Psoas muscle (tissue), 8 donors: ENCODE measurements around the gene HEXIM2. TPM values are rescaled to one million over a fixed set of nuclear protein-coding genes. Genes with fewer than 3 reads are reported as not detected.

Experiments
- ATAC-seq, 4 donors: fragments of 200-7000 bp; cut with Tn5 transposase; one replicate each; pipeline ENCODE4 v1.9.1; 2020; ENCODE audit warnings: moderate library complexity in 3 of 4, mild to moderate bottlenecking in 2 of 4
- DNase-seq, 2 donors: peaks; one replicate each; pipeline ENCODE4 v3.0.0-alpha.2; 2020
- H3K27ac ChIP-seq: fragments of 200-600 bp; one replicate; pipeline ENCODE4 v1.8.0; 2022
- H3K27me3 ChIP-seq, 3 donors: fragments of 200-600 bp in 1 of 3; one replicate each; pipeline versions ENCODE4 v1.6.1 to v1.8.0; 2013 to 2022; ENCODE audit warnings: low read length in 2 of 3, mild to moderate bottlenecking in 2 of 3, moderate library complexity in 1 of 3; ENCODE audit not compliant: insufficient read depth in 3 of 3
- H3K36me3 ChIP-seq, 2 donors: fragments of 200-600 bp in 1 of 2; one replicate each; pipeline versions ENCODE4 v1.6.1 to v1.8.0; 2013 to 2022; ENCODE audit warnings: low read depth in 1 of 2, mild to moderate bottlenecking in 1 of 2, moderate library complexity in 1 of 2; ENCODE audit not compliant: insufficient read depth in 1 of 2
- H3K4me1 ChIP-seq: fragments of 200-600 bp; one replicate; pipeline ENCODE4 v1.8.0; 2022
- H3K4me3 ChIP-seq: fragments of 200-600 bp; one replicate; pipeline ENCODE4 v1.8.0; 2022; ENCODE audit warnings: mild to moderate bottlenecking
- H3K9me3 ChIP-seq: fragments of 200-600 bp; one replicate; pipeline ENCODE4 v1.8.0; 2022
- WGBS, 3 donors: extraction: QIAGEN DNeasy Blood & Tissue Kit; methylation state at CpG; one replicate each; pipeline versions ENCODE4 v1.1.6 to v1.1.7; 2013; 5-methylcytosine and 5-hydroxymethylcytosine counted together
- intact Hi-C, 2 donors: fragments of 100-400 bp; cut with DNase I; formaldehyde crosslinking; loops; one replicate each; pipeline versions ENCODE4 v1.11.0 to v1.14.2; 2022
- polyA plus RNA-seq, 3 donors: library from polyadenylated mRNA; stranded (reverse); fragments of 200-250 nt; gene quantifications; one replicate each; pipeline ENCODE4 v1.2.3, GENCODE V29; 2013
- total RNA-seq, 4 donors: library from RNA; stranded (reverse); fragmentation: NEBNext Ultra II Directional in 2 of 4; extraction: Animal tissue kit (Norgen Biotek cat#: 25700) in 2 of 4; gene quantifications; one replicate each; pipeline versions ENCODE4 v1.2.1 to v1.2.4, GENCODE V29; 2021 to 2023
- TF ChIP-seq, protein P1 (sequence below): fragments of 200-600 bp; IDR thresholded peaks from one replicate; pipeline ENCODE4 v1.8.0; 2022; ENCODE audit warnings: antibody characterized with exemption
- donor health status: healthy with polysubstance abuse.
- donor health status: DM: no; HTN: no; CAD: no; lungs with moderate emphysema.
- donor health status: Bipolar disorder and iron deficiency.
- donor health status: healthy.
- donor health status: DM: yes; HTN: yes; CAD: no.
- donor health status: DM: no; HTN: no; CAD: no.
- donor health status: DM: no; HTN: no; CAD: no.
- donor health status: DM: yes; HTN: yes; CAD: no.

The HEXIM2 gene
- total and polyA plus RNA-seq, 7 donors: 8.2 to 69.5 (median 45.7) TPM

DNA sequence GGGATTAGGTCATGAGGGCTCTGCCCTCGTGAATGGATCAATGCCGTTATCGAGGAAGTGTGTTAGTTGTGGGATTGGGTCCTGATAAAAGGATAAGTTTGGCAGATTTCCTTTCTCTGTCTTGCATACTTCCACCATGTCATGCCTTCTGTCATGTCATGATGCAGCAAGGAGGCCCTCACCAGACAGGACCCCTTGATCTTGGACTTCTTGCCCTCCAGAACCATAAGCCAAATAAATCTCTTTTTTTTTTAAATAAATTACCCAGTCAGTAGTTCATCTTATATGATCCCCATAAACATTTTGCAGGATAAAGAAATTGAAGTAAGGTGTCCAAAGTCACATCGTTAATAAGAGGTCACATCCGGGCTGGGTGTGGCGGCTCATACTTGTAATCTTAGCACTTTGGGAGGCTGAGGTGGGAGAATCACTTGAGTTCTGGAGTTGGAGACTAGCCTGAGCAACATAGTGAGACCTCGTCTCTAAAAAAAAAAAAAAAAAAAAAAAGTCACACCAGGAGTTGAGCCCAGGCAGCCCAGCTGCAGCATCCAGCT lies 25.2 kb downstream of the HEXIM2 start:
- no peaks in the 10 kb centered on the region for H3K36me3 ChIP-seq
- no peak overlapping the region for H3K4me3 ChIP-seq
- no peaks in the 10 kb centered on the region for H3K4me1 ChIP-seq
- H3K27me3 ChIP-seq: no peaks in the 10 kb centered on the region
- 71 to 77% (median 74%) methylated on average over 7 of the region's 7 CpGs for WGBS, 3 donors
- no peak for ATAC-seq
- no peaks in the 10 kb centered on the region for H3K9me3 ChIP-seq
- TF ChIP-seq, protein P1, sequence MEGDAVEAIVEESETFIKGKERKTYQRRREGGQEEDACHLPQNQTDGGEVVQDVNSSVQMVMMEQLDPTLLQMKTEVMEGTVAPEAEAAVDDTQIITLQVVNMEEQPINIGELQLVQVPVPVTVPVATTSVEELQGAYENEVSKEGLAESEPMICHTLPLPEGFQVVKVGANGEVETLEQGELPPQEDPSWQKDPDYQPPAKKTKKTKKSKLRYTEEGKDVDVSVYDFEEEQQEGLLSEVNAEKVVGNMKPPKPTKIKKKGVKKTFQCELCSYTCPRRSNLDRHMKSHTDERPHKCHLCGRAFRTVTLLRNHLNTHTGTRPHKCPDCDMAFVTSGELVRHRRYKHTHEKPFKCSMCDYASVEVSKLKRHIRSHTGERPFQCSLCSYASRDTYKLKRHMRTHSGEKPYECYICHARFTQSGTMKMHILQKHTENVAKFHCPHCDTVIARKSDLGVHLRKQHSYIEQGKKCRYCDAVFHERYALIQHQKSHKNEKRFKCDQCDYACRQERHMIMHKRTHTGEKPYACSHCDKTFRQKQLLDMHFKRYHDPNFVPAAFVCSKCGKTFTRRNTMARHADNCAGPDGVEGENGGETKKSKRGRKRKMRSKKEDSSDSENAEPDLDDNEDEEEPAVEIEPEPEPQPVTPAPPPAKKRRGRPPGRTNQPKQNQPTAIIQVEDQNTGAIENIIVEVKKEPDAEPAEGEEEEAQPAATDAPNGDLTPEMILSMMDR: no peak
- intact Hi-C loops: no loop called here
- H3K27ac ChIP-seq: no peak overlapping the region
- DNase-seq: peak in 1 of 2 donors; percentile 11

DNA sequence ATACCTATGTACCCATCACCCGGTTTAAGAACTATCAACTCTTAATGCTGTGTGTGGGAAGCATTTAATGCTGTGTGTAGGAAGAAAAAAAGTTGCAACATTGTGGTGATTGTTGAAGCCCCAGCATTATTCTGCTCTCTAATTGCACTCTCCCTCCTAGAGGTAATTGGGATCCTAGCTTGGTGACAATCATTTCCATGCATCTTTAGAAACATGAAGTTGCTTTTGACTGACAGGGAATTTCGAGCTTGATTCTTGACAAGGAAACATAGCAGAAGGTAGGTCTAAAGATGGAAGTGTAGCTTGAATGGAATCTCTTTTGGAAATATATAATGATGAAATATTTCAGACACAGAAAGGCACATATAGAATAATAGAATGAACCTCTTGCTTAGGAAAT lies 27.3 kb downstream of the HEXIM2 start:
- 83 to 84% (median 84%) methylated on average over 2 of the region's 2 CpGs for WGBS, 3 donors

DNA sequence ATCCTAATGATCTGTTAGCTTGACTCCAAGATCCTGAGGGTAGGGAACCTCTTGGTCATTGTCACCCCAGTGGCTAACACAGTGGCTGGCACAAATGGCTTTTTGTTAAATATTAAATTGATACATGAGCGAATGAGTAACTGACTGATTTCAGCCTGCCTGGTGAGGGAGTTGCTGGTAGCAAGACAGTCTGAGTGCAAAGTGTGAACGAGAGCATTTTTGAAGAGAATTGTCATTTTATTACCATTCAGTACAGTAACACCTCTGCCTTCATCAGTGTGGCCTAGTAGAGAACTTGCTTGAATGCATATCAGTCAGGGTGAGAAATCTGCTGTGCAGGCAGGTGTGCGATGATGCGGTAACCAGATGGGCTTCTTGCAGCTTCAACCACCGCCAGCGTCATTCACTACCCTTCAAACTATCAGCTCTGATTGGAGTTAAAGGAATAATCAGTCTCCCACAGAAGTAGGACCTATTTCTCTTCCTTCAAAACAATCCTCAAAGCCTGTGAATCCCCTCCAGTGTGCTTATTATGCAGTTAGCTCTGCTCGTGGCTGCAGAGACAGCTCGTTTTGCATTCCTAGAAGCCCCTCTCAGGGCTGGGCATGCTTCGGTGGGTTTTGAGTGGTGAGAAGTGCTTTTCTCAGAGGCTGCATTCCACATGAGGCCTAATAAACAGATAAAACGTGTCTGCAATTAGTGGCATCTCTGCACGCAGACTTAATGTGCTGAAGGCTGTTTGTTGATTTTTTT lies 29.0 kb downstream of the HEXIM2 start:
- ATAC-seq (no peak), DNase-seq (no peak)
- no peak overlapping the region for H3K27ac ChIP-seq
- H3K4me1 ChIP-seq: no peaks in the 10 kb centered on the region
- WGBS, 3 donors: 73 to 77% (median 76%) methylated on average over 11 of the region's 11 CpGs
- intact Hi-C loops: loop anchor here (2.0 to 10.0 kb wide), 3 partner anchors 18 to 276 kb away; partner anchors contain the start of gene GFAP (in 1 of the 2)
- no peaks in the 10 kb centered on the region for H3K9me3 ChIP-seq
- H3K4me3 ChIP-seq: no peak overlapping the region
- no peaks in the 10 kb centered on the region for H3K27me3 ChIP-seq
- no peaks in the 10 kb centered on the region for H3K36me3 ChIP-seq
- TF ChIP-seq, protein P1: no peak

More for the DNA sequence above, 27.3 kb downstream of the HEXIM2 start:
- Histone ChIP-seq H3K4me3 (no peak overlapping the region), H3K9me3 (no peaks in the 10 kb centered on the region), H3K27ac (no peak overlapping the region), H3K36me3 (no peaks in the 10 kb centered on the region), H3K27me3 (no peaks in the 10 kb centered on the region), H3K4me1 (no peaks in the 10 kb centered on the region)
- no peak for ATAC-seq
- no peak for DNase-seq
- TF ChIP-seq, protein P1: no peak
- intact Hi-C loops: no loop called here

DNA sequence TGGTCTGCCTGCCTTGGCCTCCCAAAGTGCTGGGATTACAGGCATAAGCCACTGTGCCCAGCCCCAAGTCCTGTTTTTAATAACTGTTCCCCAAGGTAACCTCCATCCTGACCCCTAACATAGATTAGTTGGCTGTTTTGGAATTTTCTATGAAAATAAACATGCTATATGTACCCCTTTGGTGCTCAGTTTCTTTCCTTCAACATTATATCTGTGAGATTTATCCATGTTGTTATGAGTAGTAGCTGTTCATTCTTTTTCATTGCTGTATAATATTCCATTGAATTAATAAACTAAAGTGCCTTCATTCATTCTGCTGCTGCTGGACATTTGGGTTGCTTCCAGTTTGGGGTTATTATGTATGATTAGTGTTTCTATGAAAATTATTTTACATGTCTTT lies 33.7 kb downstream of the HEXIM2 start:
- intact Hi-C loops: loop anchor here (5.0 to 10.0 kb wide), 3 partner anchors 43 to 281 kb away; partner anchors contain the start of gene GFAP (in 1 of the 2)
- no peak overlapping the region for H3K4me3 ChIP-seq
- no peak for ATAC-seq
- H3K27me3 ChIP-seq: no peaks in the 10 kb centered on the region
- no peak for DNase-seq
- H3K4me1 ChIP-seq: peaks cover 4% of the 10 kb centered on the region
- H3K9me3 ChIP-seq: no peaks in the 10 kb centered on the region
- H3K27ac ChIP-seq: no peak overlapping the region
- no peaks in the 10 kb centered on the region for H3K36me3 ChIP-seq
- TF ChIP-seq, protein P1: no peak
